ENCODE measurements around the gene AGBL1.
"Not testable (repeated sequence)": the region's sequence is repeated elsewhere in the genome, so short reads cannot be mapped to it uniquely, and the experiment has no call there.

DNA sequence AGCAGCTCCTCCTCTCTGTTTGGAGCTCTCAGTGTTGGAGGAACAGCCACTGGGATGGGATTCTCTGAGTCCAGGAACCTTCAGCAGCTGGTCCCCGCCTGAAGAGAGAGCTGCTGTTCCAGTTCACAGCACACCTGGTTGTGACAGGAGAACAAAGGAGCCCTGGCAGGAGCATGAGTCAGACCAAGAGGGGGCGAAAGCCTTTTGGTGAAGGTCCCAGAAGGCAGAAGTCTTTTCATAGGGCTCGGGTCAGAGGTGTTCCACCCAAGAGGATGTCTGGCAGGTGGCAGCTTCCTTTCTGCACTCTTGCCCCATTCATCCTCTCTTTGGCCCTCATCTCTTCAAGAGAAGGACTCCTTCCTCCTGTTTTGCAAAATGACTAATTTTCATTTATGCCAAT lies 799.2 kb downstream of the AGBL1 start:
- not testable (repeated sequence) for TF ChIP-seq EZH2 (IDR thresholded peaks at IDR 0.05; ENCODE audit: low read length)
- TF ChIP-seq, protein P1, sequence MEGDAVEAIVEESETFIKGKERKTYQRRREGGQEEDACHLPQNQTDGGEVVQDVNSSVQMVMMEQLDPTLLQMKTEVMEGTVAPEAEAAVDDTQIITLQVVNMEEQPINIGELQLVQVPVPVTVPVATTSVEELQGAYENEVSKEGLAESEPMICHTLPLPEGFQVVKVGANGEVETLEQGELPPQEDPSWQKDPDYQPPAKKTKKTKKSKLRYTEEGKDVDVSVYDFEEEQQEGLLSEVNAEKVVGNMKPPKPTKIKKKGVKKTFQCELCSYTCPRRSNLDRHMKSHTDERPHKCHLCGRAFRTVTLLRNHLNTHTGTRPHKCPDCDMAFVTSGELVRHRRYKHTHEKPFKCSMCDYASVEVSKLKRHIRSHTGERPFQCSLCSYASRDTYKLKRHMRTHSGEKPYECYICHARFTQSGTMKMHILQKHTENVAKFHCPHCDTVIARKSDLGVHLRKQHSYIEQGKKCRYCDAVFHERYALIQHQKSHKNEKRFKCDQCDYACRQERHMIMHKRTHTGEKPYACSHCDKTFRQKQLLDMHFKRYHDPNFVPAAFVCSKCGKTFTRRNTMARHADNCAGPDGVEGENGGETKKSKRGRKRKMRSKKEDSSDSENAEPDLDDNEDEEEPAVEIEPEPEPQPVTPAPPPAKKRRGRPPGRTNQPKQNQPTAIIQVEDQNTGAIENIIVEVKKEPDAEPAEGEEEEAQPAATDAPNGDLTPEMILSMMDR (optimal IDR thresholded peaks at IDR 0.05 in 1 of 3, IDR thresholded peaks at IDR 0.05 in 1 of 3, conservative IDR thresholded peaks at IDR 0.05 in 1 of 3; ENCODE audit: extremely low read depth in 1 of 3, insufficient read depth in 2 of 3, low read length in 3 of 3) = not testable (repeated sequence)
